ENCODE data around the gene SFTPA2.
"Not testable (repeated sequence)": the region's sequence is repeated elsewhere in the genome, so short reads cannot be mapped to it uniquely, and the experiment has no call there.

- TF ChIP-seq CTCF, POLR2A, POLR2AphosphoS5, EP300 (IDR thresholded peaks at IDR 0.05): not testable (repeated sequence)
Observed at GRCh38 chr10:79570624-79571023, 10.4 kb upstream of the SFTPA2 start.

Measured in sigmoid colon (tissue), 4 donors.